HTR-8/SVneo (cell line): Measurements from ENCODE around the gene ABHD13.

Experiments
- DNase-seq: peaks from one replicate; pipeline ENCODE4 v3.0.0; 2011; ENCODE audit warnings: low spot score, mixed read lengths; ENCODE audit not compliant: insufficient read length
- FAIRE-seq: peaks from 2 replicates; lab custom pipeline; 2011; peaks lifted over from hg19 to GRCh38; lab: Jason Lieb, UNC

Gene ABHD13

GRCh38 chr13:108278466-108278865, 60.3 kb downstream of the ABHD13 start:
- no peak for FAIRE-seq
- DNase-seq: no peak

- no peak for DNase-seq
- FAIRE-seq: no peak
Measured at GRCh38 chr13:108281901-108282300, 63.7 kb downstream of the ABHD13 start.

DNA sequence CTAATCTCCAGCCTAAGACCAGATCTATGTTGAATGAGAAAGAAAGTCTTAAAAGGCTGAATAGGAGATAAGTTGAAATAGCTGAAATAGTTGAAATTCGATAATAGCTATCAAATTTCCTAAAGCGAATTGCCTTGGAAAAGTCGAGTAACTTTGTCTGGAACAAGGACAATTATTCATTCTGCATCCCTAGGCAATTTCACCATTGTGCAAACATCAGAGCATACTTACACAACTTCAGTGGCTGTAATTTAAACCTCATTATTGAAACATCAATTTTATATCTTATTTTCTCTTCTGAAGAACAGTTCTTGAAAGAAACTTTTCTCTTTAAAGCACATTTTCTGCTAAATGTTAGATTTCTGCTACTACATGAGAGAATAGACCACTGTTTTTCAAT, 64.9 kb downstream of the ABHD13 start:
- DNase-seq (no peak), FAIRE-seq (no peak)
